Activated T-cell treated with anti-CD3 and anti-CD28 coated beads, Interleukin-2, amount 50 U/mL, for 72 hours (primary cell): ENCODE measurements around the gene UBC. TPM values are rescaled to one million over a fixed set of nuclear protein-coding genes. Genes with fewer than 3 reads are reported as not detected.
"Not testable (repeated sequence)": the region's sequence is repeated elsewhere in the genome, so short reads cannot be mapped to it uniquely, and the experiment has no call there.

Experiments
- ATAC-seq, 2 donors: fragments of 150-1000 bp; cut with Tn5 transposase; replicated peaks in 1 of 2; 2 replicates each; pipeline ENCODE4 v1.10.0; 2021; ENCODE audit warnings: moderate library complexity in 2 of 2, mild to moderate bottlenecking in 1 of 2
- DNase-seq, 2 donors: peaks; one replicate each; pipeline ENCODE4 v3.0.0; 2021 to 2022; ENCODE audit warnings: mixed read lengths in 1 of 2
- H3K27ac Mint-ChIP-seq: one replicate; pipeline ENCODE4 v1.8.0; 2022; ENCODE audit warnings: mild to moderate bottlenecking, moderate library complexity, mixed read lengths
- H3K27me3 Mint-ChIP-seq: one replicate; pipeline ENCODE4 v1.8.0; 2022; ENCODE audit warnings: low read depth, mixed read lengths
- H3K36me3 Mint-ChIP-seq, 2 donors: one replicate each; pipeline ENCODE4 v1.8.0; 2022; ENCODE audit warnings: mixed read lengths in 2 of 2, mild to moderate bottlenecking in 1 of 2; ENCODE audit not compliant: insufficient read depth in 2 of 2
- H3K4me1 Mint-ChIP-seq: one replicate; pipeline ENCODE4 v1.8.0; 2022; ENCODE audit warnings: low read depth, mixed read lengths
- H3K4me3 Mint-ChIP-seq, 2 donors: one replicate each; pipeline ENCODE4 v1.8.0; 2022; ENCODE audit warnings: mild to moderate bottlenecking in 2 of 2, mixed read lengths in 2 of 2, moderate library complexity in 2 of 2
- H3K9me3 Mint-ChIP-seq, 2 donors: one replicate each; pipeline ENCODE4 v1.8.0; 2022; ENCODE audit warnings: mixed read lengths in 2 of 2
- total RNA-seq, 2 donors: library from RNA; stranded (reverse); gene quantifications; one replicate each; pipeline ENCODE4 v1.2.3, GENCODE V29; 2022

UBC gene
- total RNA-seq, 2 donors from 2014 or later = 1,002 to 1,182 TPM

GRCh38 chr12:124946447-124946793, 32.0 kb upstream of the UBC start:
- DNase-seq = no peak
- ATAC-seq = no peak
- Mint-ChIP-seq H3K27ac (no peak overlapping the region), H3K9me3 (no peaks in the 10 kb centered on the region), H3K4me3 (no peak overlapping the region), H3K36me3 (peaks cover 3 to 7% of the 10 kb centered on the region in 2 donors), H3K27me3 (no peaks in the 10 kb centered on the region), H3K4me1 (no peaks in the 10 kb centered on the region)

- Mint-ChIP-seq H3K27me3 (no peaks in the 10 kb centered on the region), H3K4me1 (peaks cover 11% of the 10 kb centered on the region), H3K4me3 (no peak overlapping the region), H3K9me3 (no peaks in the 10 kb centered on the region), H3K36me3 (no peaks in the 10 kb centered on the region), H3K27ac (no peak overlapping the region)
- ATAC-seq (no peak), DNase-seq (no peak)
Measured at GRCh38 chr12:124941170-124941527, 26.7 kb upstream of the UBC start.

GRCh38 chr12:124940393-124941169, 26.1 kb upstream of the UBC start:
- no peak overlapping the region for H3K27ac Mint-ChIP-seq
- no peaks in the 10 kb centered on the region for H3K27me3 Mint-ChIP-seq
- ATAC-seq = peak; percentile 19 to 38
- peaks cover 15% of the 10 kb centered on the region for H3K4me1 Mint-ChIP-seq
- no peaks in the 10 kb centered on the region for H3K36me3 Mint-ChIP-seq
- H3K9me3 Mint-ChIP-seq = no peaks in the 10 kb centered on the region
- H3K4me3 Mint-ChIP-seq = no peak overlapping the region
- DNase-seq = peak; percentile 88 to 89

GRCh38 chr12:124940143-124940392, 25.6 kb upstream of the UBC start:
- no peaks in the 10 kb centered on the region for H3K27me3 Mint-ChIP-seq
- H3K4me1 Mint-ChIP-seq = peaks cover 15% of the 10 kb centered on the region
- DNase-seq (no peak), ATAC-seq (peak in 1 of 2 donors; percentile 25)
- H3K27ac Mint-ChIP-seq = no peak overlapping the region
- no peaks in the 10 kb centered on the region for H3K36me3 Mint-ChIP-seq
- no peak overlapping the region for H3K4me3 Mint-ChIP-seq
- H3K9me3 Mint-ChIP-seq = no peaks in the 10 kb centered on the region

- peaks cover 15% of the 10 kb centered on the region for H3K4me1 Mint-ChIP-seq
- H3K4me3 Mint-ChIP-seq = no peak overlapping the region
- DNase-seq (peak; percentile 87 to 92), ATAC-seq (peak; percentile 77 to 79)
- H3K27ac Mint-ChIP-seq = no peak overlapping the region
- H3K9me3 Mint-ChIP-seq = no peaks in the 10 kb centered on the region
- no peaks in the 10 kb centered on the region for H3K36me3 Mint-ChIP-seq
- no peaks in the 10 kb centered on the region for H3K27me3 Mint-ChIP-seq
Measured at GRCh38 chr12:124939421-124940142, 25.1 kb upstream of the UBC start.

- ATAC-seq (peak; percentile 38 to 45), DNase-seq (peak; percentile 68 to 79)
- Mint-ChIP-seq H3K4me1 (peaks cover 15% of the 10 kb centered on the region), H3K4me3 (no peak overlapping the region), H3K27ac (no peak overlapping the region), H3K27me3 (no peaks in the 10 kb centered on the region), H3K36me3 (no peaks in the 10 kb centered on the region), H3K9me3 (no peaks in the 10 kb centered on the region)
Measured at GRCh38 chr12:124939079-124939420, 24.6 kb upstream of the UBC start.

GRCh38 chr12:124938587-124938986, 24.1 kb upstream of the UBC start:
- DNase-seq (no peak), ATAC-seq (no peak)
- H3K36me3 Mint-ChIP-seq = no peaks in the 10 kb centered on the region
- H3K4me1 Mint-ChIP-seq = peaks cover 15% of the 10 kb centered on the region
- no peak overlapping the region for H3K27ac Mint-ChIP-seq
- no peak overlapping the region for H3K4me3 Mint-ChIP-seq
- H3K27me3 Mint-ChIP-seq = no peaks in the 10 kb centered on the region
- no peaks in the 10 kb centered on the region for H3K9me3 Mint-ChIP-seq

- Mint-ChIP-seq H3K27me3 (no peaks in the 10 kb centered on the region), H3K4me3 (peak overlapping the region in 1 of 2 donors; percentile 77), H3K9me3 (no peaks in the 10 kb centered on the region), H3K27ac (no peak overlapping the region), H3K4me1 (peaks cover 15% of the 10 kb centered on the region), H3K36me3 (no peaks in the 10 kb centered on the region)
- no peak for DNase-seq
- ATAC-seq = no peak
Measured at GRCh38 chr12:124938108-124938507, 23.7 kb upstream of the UBC start.

- H3K36me3 Mint-ChIP-seq, H3K27me3 Mint-ChIP-seq, ATAC-seq, DNase-seq, H3K4me3 Mint-ChIP-seq, H3K27ac Mint-ChIP-seq, H3K9me3 Mint-ChIP-seq: not testable (repeated sequence)
- peaks cover 35% of the 10 kb centered on the region for H3K4me1 Mint-ChIP-seq
Measured at GRCh38 chr12:124931528-124931927, 17.1 kb upstream of the UBC start.

- Mint-ChIP-seq H3K4me1 (peaks cover 41% of the 10 kb centered on the region), H3K4me3 (peak overlapping the region in 1 of 2 donors; percentile 17), H3K27ac (peak overlapping the region; percentile 34), H3K36me3 (peaks cover 6 to 8% of the 10 kb centered on the region in 2 donors), H3K9me3 (no peaks in the 10 kb centered on the region), H3K27me3 (no peaks in the 10 kb centered on the region)
- DNase-seq = no peak
- no peak for ATAC-seq
Measured at GRCh38 chr12:124930586-124930985, 16.1 kb upstream of the UBC start.

GRCh38 chr12:124929649-124930419, 15.4 kb upstream of the UBC start:
- no peaks in the 10 kb centered on the region for H3K27me3 Mint-ChIP-seq
- ATAC-seq (no peak), DNase-seq (no peak)
- H3K27ac Mint-ChIP-seq = no peak overlapping the region
- H3K4me3 Mint-ChIP-seq = peak overlapping the region in 1 of 2 donors; percentile 91
- peaks cover 6 to 8% of the 10 kb centered on the region in 2 donors for H3K36me3 Mint-ChIP-seq
- no peaks in the 10 kb centered on the region for H3K9me3 Mint-ChIP-seq
- peaks cover 48% of the 10 kb centered on the region for H3K4me1 Mint-ChIP-seq

- Mint-ChIP-seq H3K27ac (peak overlapping the region; percentile 100), H3K27me3 (no peaks in the 10 kb centered on the region), H3K9me3 (no peaks in the 10 kb centered on the region), H3K36me3 (peaks cover 6 to 8% of the 10 kb centered on the region in 2 donors), H3K4me3 (peak overlapping the region; percentile 87 to 91), H3K4me1 (peaks cover 51% of the 10 kb centered on the region)
- ATAC-seq (no peak), DNase-seq (no peak)
Measured at GRCh38 chr12:124928912-124929530, 14.6 kb upstream of the UBC start.
